Amygdala (tissue), 56 donors: Measurements from ENCODE around the gene LONRF3.
"Not testable (repeated sequence)": the region's sequence is repeated elsewhere in the genome, so short reads cannot be mapped to it uniquely, and the experiment has no call there.

Experiments used
- DNase-seq, 56 donors: peaks; one replicate each; lab custom pipeline; 2025; lab: John Stamatoyannopoulos, UW

LONRF3 gene

GRCh38 chrX:119029656-119030055 lies 55.2 kb downstream of the LONRF3 start:
- DNase-seq: not testable (repeated sequence)

- no peak for DNase-seq
These were observed 56.6 kb downstream of the LONRF3 start for GRCh38 chrX:119030990-119031389.

DNA sequence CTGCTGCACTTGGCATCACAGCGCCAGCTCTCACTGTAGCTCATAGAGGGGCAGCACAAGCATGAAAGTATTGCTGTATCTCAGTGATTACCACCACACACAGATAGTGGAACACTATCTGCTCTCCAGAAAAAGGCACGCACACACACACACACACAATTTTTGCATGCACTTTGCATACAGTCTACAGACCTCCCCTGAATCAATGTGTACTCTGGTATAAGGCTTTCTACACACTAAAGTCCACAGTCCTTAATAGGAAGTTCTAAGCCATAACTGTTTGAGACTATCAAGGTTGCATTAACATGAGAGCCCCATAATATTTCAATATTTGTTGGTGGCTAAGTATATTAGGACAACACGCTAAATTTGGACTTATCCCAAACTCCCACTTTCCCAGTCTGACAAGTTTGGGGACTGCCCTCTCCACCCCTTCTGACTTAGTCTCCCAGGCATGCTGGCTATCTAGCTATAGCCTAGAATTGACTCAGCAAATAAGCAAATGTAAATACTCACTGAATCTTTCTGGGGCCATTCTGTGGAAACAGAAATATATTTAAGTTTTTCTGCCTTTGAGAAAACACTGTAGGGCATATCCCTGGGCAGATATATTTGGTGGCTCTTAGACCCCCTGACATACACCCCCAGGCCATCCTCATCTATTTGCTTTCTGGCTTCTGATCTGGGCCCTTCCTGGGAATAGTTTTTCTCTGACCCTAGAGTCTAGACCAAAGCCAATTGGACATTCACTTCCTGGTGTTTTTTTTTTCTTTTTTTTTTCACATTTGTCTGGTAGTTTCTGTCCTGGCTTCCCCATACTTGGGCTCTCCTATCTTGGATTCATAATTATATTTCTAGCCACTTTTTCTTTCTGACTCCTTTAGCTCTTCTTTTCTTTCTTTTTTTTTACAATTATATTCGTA lies 62.0 kb downstream of the LONRF3 start:
- DNase-seq: no peak

- DNase-seq: no peak
These were observed 66.0 kb downstream of the LONRF3 start for GRCh38 chrX:119040432-119040831.

GRCh38 chrX:119041175-119041574 lies 66.8 kb downstream of the LONRF3 start:
- DNase-seq: peak in 3 of 56 donors; percentile 0 to 2 (median 1)

GRCh38 chrX:119042040-119042439 lies 67.6 kb downstream of the LONRF3 start:
- DNase-seq: no peak

- no peak for DNase-seq
These were observed 68.6 kb downstream of the LONRF3 start for GRCh38 chrX:119042996-119043395.

- no peak for DNase-seq
These were observed 71.5 kb downstream of the LONRF3 start for GRCh38 chrX:119045884-119046283.

GRCh38 chrX:119055687-119056086 lies 81.3 kb downstream of the LONRF3 start:
- DNase-seq: no peak

DNA sequence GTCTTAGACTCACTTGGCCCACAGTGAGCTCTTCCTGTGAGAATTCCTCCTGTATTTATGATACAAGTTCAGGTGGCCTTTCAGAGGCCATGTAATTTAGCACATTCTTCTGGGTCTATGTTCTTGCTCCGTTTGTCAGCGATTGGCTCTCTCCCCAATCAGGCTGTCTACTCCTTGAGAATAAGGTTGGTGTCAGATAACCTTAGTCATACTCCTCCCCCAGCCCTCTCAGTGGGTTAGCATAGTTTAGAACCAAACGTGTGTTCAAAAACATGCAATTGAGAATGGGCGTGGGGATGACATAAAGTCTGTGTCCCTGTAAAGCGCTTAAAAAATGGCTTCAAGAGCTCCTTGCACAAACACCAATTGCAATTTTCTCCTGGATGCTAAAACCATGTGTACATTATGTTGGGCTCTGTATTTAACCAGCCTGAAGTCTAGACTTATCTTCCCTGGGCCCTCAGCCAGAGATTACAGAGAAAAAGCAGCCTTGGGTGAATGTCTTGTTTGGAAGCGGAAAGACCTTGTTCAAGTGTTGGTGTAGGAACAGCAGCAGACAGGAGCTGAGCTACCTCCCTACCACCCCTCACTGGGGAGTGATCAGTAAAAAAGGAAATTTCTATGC lies 88.4 kb downstream of the LONRF3 start:
- DNase-seq: no peak

DNA sequence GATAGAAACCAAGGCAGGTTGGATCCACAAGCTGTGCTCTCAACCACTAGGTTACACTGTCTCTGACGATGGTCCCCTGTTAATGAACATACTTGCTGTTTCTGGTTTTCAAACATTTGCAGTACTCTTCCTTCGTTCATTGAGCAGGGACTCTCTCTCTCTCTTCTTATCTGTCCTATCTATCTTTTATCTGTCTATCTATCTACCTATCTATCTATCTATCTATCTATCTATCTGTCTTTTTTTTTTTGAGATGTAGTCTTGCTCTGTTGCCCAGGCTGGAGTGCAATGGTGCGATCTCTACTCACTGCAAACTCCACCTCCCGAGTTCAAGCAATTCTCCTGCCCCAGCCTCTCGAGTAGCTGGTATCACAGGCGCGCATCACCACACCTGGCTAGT lies 89.0 kb downstream of the LONRF3 start:
- no peak for DNase-seq

DNA sequence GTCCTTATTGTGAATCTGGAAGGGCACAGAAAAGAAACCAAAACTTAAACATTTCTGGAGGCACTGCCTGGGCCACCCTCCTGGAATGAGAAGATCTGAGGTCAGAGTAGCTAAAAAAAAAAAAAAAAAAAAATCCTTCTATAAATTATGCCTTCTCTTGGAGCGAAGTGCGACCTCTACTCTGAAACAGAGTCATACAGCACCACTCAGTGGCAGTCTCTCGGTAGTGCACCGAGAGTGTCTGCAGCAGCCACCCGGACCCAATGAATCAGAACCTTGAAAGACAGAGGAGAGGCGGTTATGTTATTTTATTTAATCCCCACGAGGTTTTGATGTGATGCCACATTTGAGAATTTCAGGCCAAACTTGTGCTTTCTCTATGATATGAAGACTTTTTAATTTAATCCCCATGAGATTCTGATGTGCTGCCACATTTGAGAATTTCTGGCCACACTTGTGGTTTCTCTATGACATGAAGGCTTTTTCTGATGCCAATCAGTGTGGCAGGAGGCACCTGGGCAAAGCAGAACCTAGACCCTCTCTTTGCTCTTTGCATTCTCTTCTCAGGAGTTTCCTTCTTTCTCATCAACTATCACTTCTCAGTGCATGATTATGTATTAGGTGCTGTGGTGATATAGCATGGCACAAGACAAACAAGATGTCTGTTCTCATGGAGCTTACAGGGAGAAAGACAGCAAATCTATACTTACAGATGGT lies 92.8 kb downstream of the LONRF3 start:
- DNase-seq: peak in 37 of 56 donors; percentile 0 to 63 (median 10)
